IPS DF 6.9 (cell line): ENCODE measurements around the gene MOV10L1.
"Not testable (repeated sequence)": the region's sequence is repeated elsewhere in the genome, so short reads cannot be mapped to it uniquely, and the experiment has no call there.

Experiments
- DNase-seq: peaks from one replicate; pipeline ENCODE4 v3.0.0-alpha.2; 2013; ENCODE audit warnings: low read depth, low spot score
- H3K27ac ChIP-seq: one replicate; pipeline ENCODE4 v1.5.1; 2013; ENCODE audit warnings: low read length, control low read depth
- H3K27me3 ChIP-seq: 2 replicates; pipeline ENCODE4 v1.6.1; 2013; ENCODE audit warnings: mild to moderate bottlenecking, low read length; ENCODE audit not compliant: control insufficient read depth, insufficient read depth
- H3K36me3 ChIP-seq: 2 replicates; pipeline ENCODE4 v1.6.1; 2013; ENCODE audit warnings: low read length; ENCODE audit not compliant: control insufficient read depth, insufficient read depth
- H3K4me1 ChIP-seq: 2 replicates; pipeline ENCODE4 v1.6.1; 2013; ENCODE audit warnings: low read length; ENCODE audit not compliant: control insufficient read depth, insufficient read depth
- H3K4me3 ChIP-seq: 2 replicates; pipeline ENCODE4 v1.5.1; 2013; ENCODE audit warnings: mild to moderate bottlenecking, low read length
- H3K9me3 ChIP-seq: 2 replicates; pipeline ENCODE4 v1.6.1; 2013; ENCODE audit warnings: low read length, inconsistent platforms; ENCODE audit not compliant: control insufficient read depth, insufficient read depth
- WGBS: extraction: QIAGEN DNeasy Blood & Tissue Kit; methylation state at CpG from one replicate; pipeline ENCODE4 v1.1.7; 2013; ENCODE audit warnings: mixed read lengths, missing lambda C conversion rate; ENCODE audit not compliant: insufficient read length, insufficient coverage; 5-methylcytosine and 5-hydroxymethylcytosine counted together

Gene MOV10L1

GRCh38 chr22:50200461-50201190 is 110.8 kb downstream of the MOV10L1 start, which contains the start of gene SELENOO:
Gene SELENOO, plus strand, starts transcription at chr22:50201011. Its CDS starts 26 bp downstream, at chr22:50201037.
- no peak within 1 kb of the TSS for H3K27ac ChIP-seq
- no peaks in the 10 kb centered on the region for H3K27me3 ChIP-seq
- H3K9me3 ChIP-seq, result no peaks in the 10 kb centered on the region
- peak within 1 kb of the TSS; percentile 81 for H3K4me3 ChIP-seq
- H3K4me1 ChIP-seq, result peaks cover 2% of the 10 kb centered on the region; the same call in 1 of the 2 replicates
- no CpG with 5 or more reads among the region's 105 CpGs for WGBS
- no peak for DNase-seq
- H3K36me3 ChIP-seq, result peaks cover 8% of the 10 kb centered on the region

- H3K36me3 ChIP-seq, result peaks cover 8% of the 10 kb centered on the region
- H3K4me3 ChIP-seq, result peak overlapping the region; percentile 81
- DNase-seq, result no peak
- no peaks in the 10 kb centered on the region for H3K9me3 ChIP-seq
- no peaks in the 10 kb centered on the region for H3K27me3 ChIP-seq
- WGBS, result no CpG with 5 or more reads among the region's 115 CpGs
- no peak overlapping the region for H3K27ac ChIP-seq
- H3K4me1 ChIP-seq, result peaks cover 2% of the 10 kb centered on the region
Observed at GRCh38 chr22:50201191-50202129, 111.7 kb downstream of the MOV10L1 start.

GRCh38 chr22:50202130-50202666 is 112.4 kb downstream of the MOV10L1 start:
- H3K27ac ChIP-seq, result no peak overlapping the region
- DNase-seq, result no peak
- peak overlapping the region; percentile 81; the same call in 1 of the 2 replicates for H3K4me3 ChIP-seq
- peaks cover 8% of the 10 kb centered on the region for H3K36me3 ChIP-seq
- no CpG with 5 or more reads among the region's 13 CpGs for WGBS
- no peaks in the 10 kb centered on the region for H3K9me3 ChIP-seq
- no peaks in the 10 kb centered on the region for H3K27me3 ChIP-seq
- H3K4me1 ChIP-seq, result peaks cover 2% of the 10 kb centered on the region

- no peak overlapping the region for H3K4me3 ChIP-seq
- H3K27me3 ChIP-seq, result no peaks in the 10 kb centered on the region
- peaks cover 6% of the 10 kb centered on the region for H3K36me3 ChIP-seq
- no peak overlapping the region for H3K27ac ChIP-seq
- no peaks in the 10 kb centered on the region for H3K9me3 ChIP-seq
- DNase-seq, result no peak
- WGBS, result no CpG with 5 or more reads among the region's 1 CpG
- H3K4me1 ChIP-seq, result peaks cover 2% of the 10 kb centered on the region
Observed at GRCh38 chr22:50203288-50203687, 113.5 kb downstream of the MOV10L1 start.

- Histone ChIP-seq H3K27ac (no peak overlapping the region), H3K9me3 (no peaks in the 10 kb centered on the region), H3K36me3 (peaks cover 8% of the 10 kb centered on the region), H3K4me3 (no peak overlapping the region), H3K27me3 (no peaks in the 10 kb centered on the region), H3K4me1 (peaks cover 1% of the 10 kb centered on the region)
- WGBS, result no CpG with 5 or more reads among the region's 7 CpGs
- no peak for DNase-seq
Observed at GRCh38 chr22:50204571-50204970, 114.8 kb downstream of the MOV10L1 start.

- H3K36me3 ChIP-seq, H3K4me1 ChIP-seq, H3K9me3 ChIP-seq, H3K27me3 ChIP-seq, DNase-seq, H3K27ac ChIP-seq, H3K4me3 ChIP-seq: not testable (repeated sequence)
- no CpG with 5 or more reads among the region's 9 CpGs for WGBS
Observed at GRCh38 chr22:50204998-50205397, 115.2 kb downstream of the MOV10L1 start.

- Histone ChIP-seq H3K4me1 (no peaks in the 10 kb centered on the region; the same call in 1 of the 2 replicates), H3K27ac (no peak overlapping the region), H3K9me3 (no peaks in the 10 kb centered on the region), H3K36me3 (peaks cover 13% of the 10 kb centered on the region), H3K4me3 (no peak overlapping the region), H3K27me3 (no peaks in the 10 kb centered on the region)
- no peak for DNase-seq
- no CpG with 5 or more reads among the region's 45 CpGs for WGBS
Observed at GRCh38 chr22:50205781-50206569, 116.2 kb downstream of the MOV10L1 start.

- no peaks in the 10 kb centered on the region; the same call in 1 of the 2 replicates for H3K4me1 ChIP-seq
- peaks cover 13% of the 10 kb centered on the region for H3K36me3 ChIP-seq
- no peak overlapping the region for H3K4me3 ChIP-seq
- no peaks in the 10 kb centered on the region for H3K9me3 ChIP-seq
- no peak for DNase-seq
- no peak overlapping the region for H3K27ac ChIP-seq
- H3K27me3 ChIP-seq, result no peaks in the 10 kb centered on the region
- WGBS, result no CpG with 5 or more reads among the region's 10 CpGs
Observed at GRCh38 chr22:50206599-50206998, 116.8 kb downstream of the MOV10L1 start.

GRCh38 chr22:50207383-50208140 is 117.8 kb downstream of the MOV10L1 start:
- WGBS, result no CpG with 5 or more reads among the region's 23 CpGs
- DNase-seq, result no peak
- H3K27ac ChIP-seq, result no peak overlapping the region
- H3K4me1 ChIP-seq, result no peaks in the 10 kb centered on the region; the same call in 1 of the 2 replicates
- H3K27me3 ChIP-seq, result no peaks in the 10 kb centered on the region
- H3K36me3 ChIP-seq, result peaks cover 16% of the 10 kb centered on the region
- no peaks in the 10 kb centered on the region for H3K9me3 ChIP-seq
- H3K4me3 ChIP-seq, result no peak overlapping the region
